SK-N-SH (cell line): ENCODE measurements around the gene JOSD2. TPM values are rescaled to one million over a fixed set of nuclear protein-coding genes. Genes with fewer than 3 reads are reported as not detected.

Experiments used
- CTCF ChIA-PET: fragments of 300-600, 350-600 bp; formaldehyde crosslinking; extraction: SDS; loops from one replicate; lab custom pipeline; 2021; lab: Yijun Ruan, JAX
- POLR2A ChIA-PET: fragments of 350-600 bp; sonication (Branson Sonifier 250); formaldehyde crosslinking; extraction: SDS; loops from one replicate; lab custom pipeline; 2020; ENCODE audit warnings: antibody characterized with exemption, inconsistent platforms; lab: Yijun Ruan, JAX
- DNase-seq: peaks from one replicate; pipeline ENCODE4 v3.0.0; 2012
- H2AFZ ChIP-seq: fragments of 200-600 bp; sonication (generic); 2 replicates; pipeline ENCODE4 v1.8.1; 2016; ENCODE audit warnings: antibody characterized with exemption, mild to moderate bottlenecking, low read depth
- H3F3A ChIP-seq: fragments of 200-600 bp; sonication (generic); replicated peaks from 2 replicates; pipeline ENCODE3; 2016; ENCODE audit warnings: antibody characterized with exemption, mild to moderate bottlenecking; ENCODE audit not compliant: insufficient read depth
- H3K27ac ChIP-seq, 2 experiments: fragments of 200-500 bp in 1 of 2; fragments of 200-600 bp in 1 of 2; sonication (Bioruptor generic) in 1 of 2; sonication (generic), shearing (Covaris generic) in 1 of 2; 2 replicates each; pipeline versions ENCODE4 v1.5.1 to v1.6.1; 2014 to 2016; ENCODE audit warnings: low read depth in 2 of 2, inconsistent platforms in 1 of 2, low read length in 1 of 2, mild to moderate bottlenecking in 1 of 2, mixed read lengths in 1 of 2
- H3K27me3 ChIP-seq: fragments of 200-600 bp; sonication (generic), shearing (Covaris generic); 2 replicates; pipeline ENCODE4 v1.6.1; 2016; ENCODE audit warnings: mixed run types; ENCODE audit not compliant: insufficient read depth
- H3K36me3 ChIP-seq, 2 experiments: fragments of 200-500 bp in 1 of 2; fragments of 200-600 bp in 1 of 2; sonication (Bioruptor generic) in 1 of 2; sonication (generic) in 1 of 2; replicated peaks in 1 of 2; 2 replicates each; pipeline versions ENCODE3 to v1.5.1; 2014 to 2016; ENCODE audit warnings: low read length in 1 of 2, mild to moderate bottlenecking in 1 of 2; ENCODE audit not compliant: insufficient read depth in 2 of 2, control insufficient read depth in 1 of 2
- H3K4me1 ChIP-seq, 2 experiments: fragments of 200-500 bp in 1 of 2; fragments of 200-600 bp in 1 of 2; sonication (Bioruptor generic) in 1 of 2; sonication (generic), shearing (Covaris generic) in 1 of 2; 2 replicates each; pipeline versions ENCODE4 v1.5.1 to v1.6.1; 2014 to 2016; ENCODE audit warnings: low read depth in 1 of 2, low read length in 1 of 2, mixed run types in 1 of 2; ENCODE audit not compliant: insufficient read depth in 2 of 2, control insufficient read depth in 1 of 2
- H3K4me2 ChIP-seq: fragments of 200-600 bp; sonication (generic), shearing (Covaris generic); 2 replicates; pipeline ENCODE4 v1.6.1; 2017; ENCODE audit warnings: mixed run types
- H3K4me3 ChIP-seq, 2 experiments: fragments of 200-500 bp in 1 of 2; fragments of 200-600 bp in 1 of 2; sonication (Bioruptor generic) in 1 of 2; sonication (generic), shearing (Covaris generic) in 1 of 2; 2 replicates each; pipeline versions ENCODE4 v1.5.1 to v1.8.1; 2014 to 2016; ENCODE audit warnings: low read depth in 2 of 2, inconsistent platforms in 1 of 2, low read length in 1 of 2, mild to moderate bottlenecking in 1 of 2, mixed read lengths in 1 of 2, moderate library complexity in 1 of 2
- H3K79me2 ChIP-seq: fragments of 200-600 bp; sonication (generic); 2 replicates; pipeline ENCODE4 v1.8.1; 2017; ENCODE audit warnings: mild to moderate bottlenecking; ENCODE audit not compliant: insufficient read depth
- H3K9ac ChIP-seq: fragments of 200-600 bp; sonication (generic); 2 replicates; pipeline ENCODE4 v1.6.1; 2017; ENCODE audit warnings: mixed run types
- H3K9me2 ChIP-seq: fragments of 200-600 bp; sonication (generic); 2 replicates; pipeline ENCODE4 v1.6.1; 2017; ENCODE audit warnings: mixed run types
- H3K9me3 ChIP-seq: fragments of 200-600 bp; sonication (generic); 2 replicates; pipeline ENCODE4 v1.6.1; 2017; ENCODE audit warnings: mixed run types, mild to moderate bottlenecking, moderate library complexity
- H4K20me1 ChIP-seq: fragments of 200-600 bp; sonication (generic); 2 replicates; pipeline ENCODE4 v1.6.1; 2017; ENCODE audit warnings: mild to moderate bottlenecking, mixed run types; ENCODE audit not compliant: insufficient read depth
- ELF1 ChIP-seq: IDR thresholded peaks from 2 replicates; pipeline ENCODE4 v1.4.0; 2012
- FOSL2 ChIP-seq: IDR thresholded peaks from 2 replicates; pipeline ENCODE4 v1.4.0; 2012; ENCODE audit warnings: low read depth, mild to moderate bottlenecking, moderate library complexity, borderline replicate concordance
- GATA2 ChIP-seq: sonication (generic); formaldehyde crosslinking; IDR thresholded peaks from 2 replicates; pipeline ENCODE4 v1.5.0; 2020; ENCODE audit warnings: mild to moderate bottlenecking, missing genetic modification reagents
- RCOR1 ChIP-seq: fragments of 150-350 bp; IDR thresholded peaks from 2 replicates; pipeline ENCODE4 v1.6.1; 2017; ENCODE audit warnings: antibody characterized with exemption, low read length
- TCF12 ChIP-seq: IDR thresholded peaks from 2 replicates; pipeline ENCODE4 v1.4.0; 2012
- ZBTB33 ChIP-seq: IDR thresholded peaks from 2 replicates; pipeline ENCODE4 v1.4.0; 2012; ENCODE audit warnings: low read depth, borderline replicate concordance
- WGBS: methylation state at CpG from one replicate; pipeline ENCODE4 v1.1.6; 2017; ENCODE audit warnings: low lambda C conversion rate; 5-methylcytosine and 5-hydroxymethylcytosine counted together
- polyA plus RNA-seq, 3 experiments: library from polyadenylated mRNA; depleted of rRNA; stranded (reverse); fragments of >200 nt; gene quantifications; 2 replicates each; pipeline ENCODE4 v1.2.3, GENCODE V29; 2012

Gene JOSD2
- polyA plus RNA-seq, 1 of the 3 experiments (the other 2 are of a cell fraction) = 81.2 TPM

- no peak for TF ChIP-seq ZBTB33
- no peak for TF ChIP-seq FOSL2
- Histone ChIP-seq H3K9me2 (no peaks in the 10 kb centered on the region), H3K79me2 (no peaks in the 10 kb centered on the region), H3K9ac (no peak overlapping the region), H3K9me3 (no peaks in the 10 kb centered on the region), H2AFZ (no peak overlapping the region), H3K4me1 (peaks cover 0 to 3% of the 10 kb centered on the region in 2 experiments; a peak in 1 of 4 replicates), H3K27me3 (peaks cover 5% of the 10 kb centered on the region; the same call in 1 of the 2 replicates), H3K27ac (no peak overlapping the region), H3K36me3 (no peaks in the 10 kb centered on the region), H3K4me2 (no peak overlapping the region), H4K20me1 (no peaks in the 10 kb centered on the region), H3K4me3 (no peak overlapping the region), H3F3A (no peaks in the 10 kb centered on the region)
- WGBS = 39% methylated on average over 7 of the region's 7 CpGs
- no peak for DNase-seq
- ChIA-PET POLR2A (no interaction called here), CTCF (no interaction called here)
These were observed 16.6 kb downstream of the JOSD2 start for GRCh38 chr19:50494186-50495019.

GRCh38 chr19:50493171-50493570, 17.8 kb downstream of the JOSD2 start:
- Histone ChIP-seq H3K4me2 (no peak overlapping the region), H3K27me3 (peaks cover 5% of the 10 kb centered on the region; the same call in 1 of the 2 replicates), H3K4me3 (no peak overlapping the region), H2AFZ (no peak overlapping the region), H3K9ac (no peak overlapping the region), H3K79me2 (no peaks in the 10 kb centered on the region), H3K27ac (no peak overlapping the region), H4K20me1 (no peaks in the 10 kb centered on the region)
- WGBS = 28% methylated on average over 8 of the region's 8 CpGs
- TF ChIP-seq ELF1 (no peak), TCF12 (no peak), GATA2 (no peak), ZBTB33 (no peak), RCOR1 (no peak)
- TF ChIP-seq, all 33 proteins: peak for 0
- Histone ChIP-seq H3F3A (no peaks in the 10 kb centered on the region), H3K36me3 (no peaks in the 10 kb centered on the region), H3K4me1 (peaks cover 0 to 3% of the 10 kb centered on the region in 2 experiments; a peak in 1 of 4 replicates), H3K9me3 (no peaks in the 10 kb centered on the region), H3K9me2 (no peaks in the 10 kb centered on the region)
- DNase-seq = no peak
- ChIA-PET CTCF (no interaction called here), POLR2A (no interaction called here)
